GM23338 (cell line): ENCODE data around the gene HPDL. TPM values are rescaled to one million over a fixed set of nuclear protein-coding genes. Genes with fewer than 3 reads are reported as not detected.

ENCODE experiments used
- EZH2 ChIP-seq: fragments of 200-600 bp; sonication (generic); IDR thresholded peaks from one replicate; pipeline ENCODE4 v1.8.0; 2017; ENCODE audit warnings: antibody characterized with exemption, mild to moderate bottlenecking, low read depth; ENCODE audit not compliant: unreplicated experiment
- JUNB ChIP-seq: IDR thresholded peaks from one replicate; pipeline ENCODE4 v1.6.1; 2016; ENCODE audit warnings: antibody characterized with exemption; ENCODE audit not compliant: unreplicated experiment
- POLR2AphosphoS5 ChIP-seq: IDR thresholded peaks from 2 replicates; pipeline ENCODE4 v1.6.1; 2016; ENCODE audit warnings: antibody characterized with exemption, low read depth
- STAT1 ChIP-seq: IDR thresholded peaks from one replicate; pipeline ENCODE4 v1.6.1; 2016; ENCODE audit warnings: antibody characterized with exemption; ENCODE audit not compliant: unreplicated experiment
- ZNF114 ChIP-seq: fragments of 250-450 bp; sonication (Bioruptor Pico); IDR thresholded peaks from 2 replicates; pipeline ENCODE4 v1.5.0; 2020; ENCODE audit warnings: mild to moderate bottlenecking, moderate library complexity
- ZNF331 ChIP-seq: fragments of 250-450 bp; sonication (Bioruptor Pico); IDR thresholded peaks from 2 replicates; pipeline ENCODE4 v1.5.0; 2020; ENCODE audit warnings: low read depth, mild to moderate bottlenecking, moderate library complexity
- polyA plus RNA-seq: library from polyadenylated mRNA; unstranded; fragments of >200 nt; fragmentation: Nextera tagmentation; extraction: Ambion mirVana; gene quantifications from 2 replicates; pipeline ENCODE4 v1.2.1, GENCODE V29; 2016
- total RNA-seq: library from RNA; depleted of rRNA; stranded (reverse); fragments of >200 nt; shearing (Covaris generic); gene quantifications from 2 replicates; pipeline ENCODE4 v1.2.3, GENCODE V29; 2014
- TF ChIP-seq, protein P1 (sequence below): fragments of 250-450 bp; sonication (Bioruptor Pico); IDR thresholded peaks from 2 replicates; pipeline ENCODE4 v1.5.0; 2020; ENCODE audit warnings: mild to moderate bottlenecking, moderate library complexity
- TF ChIP-seq, protein P2 (sequence below), 2 experiments: fragments of 200-600 bp in 1 of 2; sonication (generic) in 1 of 2; conservative IDR thresholded peaks; 2 replicates each; pipeline versions ENCODE4 v1.5.1 to v1.6.1; 2016 to 2017; ENCODE audit warnings: antibody characterized with exemption in 2 of 2, low read depth in 2 of 2, mild to moderate bottlenecking in 2 of 2, moderate library complexity in 1 of 2
- TF ChIP-seq, protein P3 (sequence below): IDR thresholded peaks from one replicate; pipeline ENCODE4 v1.6.1; 2018; ENCODE audit warnings: antibody characterized with exemption; ENCODE audit not compliant: unreplicated experiment

The HPDL gene
- total and polyA plus RNA-seq, 2 experiments from 2014 or later: 36.5 to 82.1 TPM

DNA sequence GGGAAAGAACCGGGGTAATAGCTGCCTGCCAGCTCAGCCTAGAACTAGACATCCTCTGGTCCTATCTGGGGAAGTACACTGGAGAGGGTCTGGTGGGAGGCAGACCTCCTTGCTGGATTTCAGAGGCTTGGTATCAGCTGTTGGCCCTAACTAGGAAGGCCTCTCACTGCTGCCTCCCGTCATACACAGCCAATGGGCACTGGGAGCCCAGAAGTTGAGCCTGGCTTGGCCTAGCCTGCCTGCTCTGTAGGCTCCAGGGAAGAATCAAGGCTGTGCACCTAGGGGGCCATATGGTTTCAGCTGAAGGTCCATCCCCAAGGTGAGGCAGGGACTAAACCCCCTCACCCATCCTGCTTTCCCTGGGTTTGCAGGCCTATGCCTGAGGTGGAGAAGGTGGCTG lies 17.8 kb downstream of the HPDL start (continued):
- TF ChIP-seq, protein P1, sequence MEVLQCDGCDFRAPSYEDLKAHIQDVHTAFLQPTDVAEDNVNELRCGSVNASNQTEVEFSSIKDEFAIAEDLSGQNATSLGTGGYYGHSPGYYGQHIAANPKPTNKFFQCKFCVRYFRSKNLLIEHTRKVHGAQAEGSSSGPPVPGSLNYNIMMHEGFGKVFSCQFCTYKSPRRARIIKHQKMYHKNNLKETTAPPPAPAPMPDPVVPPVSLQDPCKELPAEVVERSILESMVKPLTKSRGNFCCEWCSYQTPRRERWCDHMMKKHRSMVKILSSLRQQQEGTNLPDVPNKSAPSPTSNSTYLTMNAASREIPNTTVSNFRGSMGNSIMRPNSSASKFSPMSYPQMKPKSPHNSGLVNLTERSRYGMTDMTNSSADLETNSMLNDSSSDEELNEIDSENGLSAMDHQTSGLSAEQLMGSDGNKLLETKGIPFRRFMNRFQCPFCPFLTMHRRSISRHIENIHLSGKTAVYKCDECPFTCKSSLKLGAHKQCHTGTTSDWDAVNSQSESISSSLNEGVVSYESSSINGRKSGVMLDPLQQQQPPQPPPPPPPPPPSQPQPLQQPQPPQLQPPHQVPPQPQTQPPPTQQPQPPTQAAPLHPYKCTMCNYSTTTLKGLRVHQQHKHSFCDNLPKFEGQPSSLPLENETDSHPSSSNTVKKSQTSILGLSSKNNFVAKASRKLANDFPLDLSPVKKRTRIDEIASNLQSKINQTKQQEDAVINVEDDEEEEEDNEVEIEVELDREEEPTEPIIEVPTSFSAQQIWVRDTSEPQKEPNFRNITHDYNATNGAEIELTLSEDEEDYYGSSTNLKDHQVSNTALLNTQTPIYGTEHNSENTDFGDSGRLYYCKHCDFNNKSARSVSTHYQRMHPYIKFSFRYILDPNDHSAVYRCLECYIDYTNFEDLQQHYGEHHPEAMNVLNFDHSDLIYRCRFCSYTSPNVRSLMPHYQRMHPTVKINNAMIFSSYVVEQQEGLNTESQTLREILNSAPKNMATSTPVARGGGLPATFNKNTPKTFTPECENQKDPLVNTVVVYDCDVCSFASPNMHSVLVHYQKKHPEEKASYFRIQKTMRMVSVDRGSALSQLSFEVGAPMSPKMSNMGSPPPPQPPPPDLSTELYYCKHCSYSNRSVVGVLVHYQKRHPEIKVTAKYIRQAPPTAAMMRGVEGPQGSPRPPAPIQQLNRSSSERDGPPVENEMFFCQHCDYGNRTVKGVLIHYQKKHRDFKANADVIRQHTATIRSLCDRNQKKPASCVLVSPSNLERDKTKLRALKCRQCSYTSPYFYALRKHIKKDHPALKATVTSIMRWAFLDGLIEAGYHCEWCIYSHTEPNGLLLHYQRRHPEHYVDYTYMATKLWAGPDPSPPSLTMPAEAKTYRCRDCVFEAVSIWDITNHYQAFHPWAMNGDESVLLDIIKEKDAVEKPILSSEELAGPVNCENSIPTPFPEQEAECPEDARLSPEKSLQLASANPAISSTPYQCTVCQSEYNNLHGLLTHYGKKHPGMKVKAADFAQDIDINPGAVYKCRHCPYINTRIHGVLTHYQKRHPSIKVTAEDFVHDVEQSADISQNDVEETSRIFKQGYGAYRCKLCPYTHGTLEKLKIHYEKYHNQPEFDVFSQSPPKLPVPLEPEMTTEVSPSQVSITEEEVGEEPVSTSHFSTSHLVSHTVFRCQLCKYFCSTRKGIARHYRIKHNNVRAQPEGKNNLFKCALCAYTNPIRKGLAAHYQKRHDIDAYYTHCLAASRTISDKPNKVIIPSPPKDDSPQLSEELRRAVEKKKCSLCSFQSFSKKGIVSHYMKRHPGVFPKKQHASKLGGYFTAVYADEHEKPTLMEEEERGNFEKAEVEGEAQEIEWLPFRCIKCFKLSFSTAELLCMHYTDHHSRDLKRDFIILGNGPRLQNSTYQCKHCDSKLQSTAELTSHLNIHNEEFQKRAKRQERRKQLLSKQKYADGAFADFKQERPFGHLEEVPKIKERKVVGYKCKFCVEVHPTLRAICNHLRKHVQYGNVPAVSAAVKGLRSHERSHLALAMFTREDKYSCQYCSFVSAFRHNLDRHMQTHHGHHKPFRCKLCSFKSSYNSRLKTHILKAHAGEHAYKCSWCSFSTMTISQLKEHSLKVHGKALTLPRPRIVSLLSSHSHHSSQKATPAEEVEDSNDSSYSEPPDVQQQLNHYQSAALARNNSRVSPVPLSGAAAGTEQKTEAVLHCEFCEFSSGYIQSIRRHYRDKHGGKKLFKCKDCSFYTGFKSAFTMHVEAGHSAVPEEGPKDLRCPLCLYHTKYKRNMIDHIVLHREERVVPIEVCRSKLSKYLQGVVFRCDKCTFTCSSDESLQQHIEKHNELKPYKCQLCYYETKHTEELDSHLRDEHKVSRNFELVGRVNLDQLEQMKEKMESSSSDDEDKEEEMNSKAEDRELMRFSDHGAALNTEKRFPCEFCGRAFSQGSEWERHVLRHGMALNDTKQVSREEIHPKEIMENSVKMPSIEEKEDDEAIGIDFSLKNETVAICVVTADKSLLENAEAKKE (CRISPR knock-in tag): no peak
- TF ChIP-seq ZNF331 (no peak), STAT1 (no peak), ZNF114 (no peak), JUNB (no peak), POLR2AphosphoS5 (no peak), EZH2 (no peak)
- TF ChIP-seq, protein P2, sequence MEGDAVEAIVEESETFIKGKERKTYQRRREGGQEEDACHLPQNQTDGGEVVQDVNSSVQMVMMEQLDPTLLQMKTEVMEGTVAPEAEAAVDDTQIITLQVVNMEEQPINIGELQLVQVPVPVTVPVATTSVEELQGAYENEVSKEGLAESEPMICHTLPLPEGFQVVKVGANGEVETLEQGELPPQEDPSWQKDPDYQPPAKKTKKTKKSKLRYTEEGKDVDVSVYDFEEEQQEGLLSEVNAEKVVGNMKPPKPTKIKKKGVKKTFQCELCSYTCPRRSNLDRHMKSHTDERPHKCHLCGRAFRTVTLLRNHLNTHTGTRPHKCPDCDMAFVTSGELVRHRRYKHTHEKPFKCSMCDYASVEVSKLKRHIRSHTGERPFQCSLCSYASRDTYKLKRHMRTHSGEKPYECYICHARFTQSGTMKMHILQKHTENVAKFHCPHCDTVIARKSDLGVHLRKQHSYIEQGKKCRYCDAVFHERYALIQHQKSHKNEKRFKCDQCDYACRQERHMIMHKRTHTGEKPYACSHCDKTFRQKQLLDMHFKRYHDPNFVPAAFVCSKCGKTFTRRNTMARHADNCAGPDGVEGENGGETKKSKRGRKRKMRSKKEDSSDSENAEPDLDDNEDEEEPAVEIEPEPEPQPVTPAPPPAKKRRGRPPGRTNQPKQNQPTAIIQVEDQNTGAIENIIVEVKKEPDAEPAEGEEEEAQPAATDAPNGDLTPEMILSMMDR (conservative IDR thresholded peaks at IDR 0.05; ENCODE audit: low read depth in 2 of 2): no peak
- TF ChIP-seq, protein P3, sequence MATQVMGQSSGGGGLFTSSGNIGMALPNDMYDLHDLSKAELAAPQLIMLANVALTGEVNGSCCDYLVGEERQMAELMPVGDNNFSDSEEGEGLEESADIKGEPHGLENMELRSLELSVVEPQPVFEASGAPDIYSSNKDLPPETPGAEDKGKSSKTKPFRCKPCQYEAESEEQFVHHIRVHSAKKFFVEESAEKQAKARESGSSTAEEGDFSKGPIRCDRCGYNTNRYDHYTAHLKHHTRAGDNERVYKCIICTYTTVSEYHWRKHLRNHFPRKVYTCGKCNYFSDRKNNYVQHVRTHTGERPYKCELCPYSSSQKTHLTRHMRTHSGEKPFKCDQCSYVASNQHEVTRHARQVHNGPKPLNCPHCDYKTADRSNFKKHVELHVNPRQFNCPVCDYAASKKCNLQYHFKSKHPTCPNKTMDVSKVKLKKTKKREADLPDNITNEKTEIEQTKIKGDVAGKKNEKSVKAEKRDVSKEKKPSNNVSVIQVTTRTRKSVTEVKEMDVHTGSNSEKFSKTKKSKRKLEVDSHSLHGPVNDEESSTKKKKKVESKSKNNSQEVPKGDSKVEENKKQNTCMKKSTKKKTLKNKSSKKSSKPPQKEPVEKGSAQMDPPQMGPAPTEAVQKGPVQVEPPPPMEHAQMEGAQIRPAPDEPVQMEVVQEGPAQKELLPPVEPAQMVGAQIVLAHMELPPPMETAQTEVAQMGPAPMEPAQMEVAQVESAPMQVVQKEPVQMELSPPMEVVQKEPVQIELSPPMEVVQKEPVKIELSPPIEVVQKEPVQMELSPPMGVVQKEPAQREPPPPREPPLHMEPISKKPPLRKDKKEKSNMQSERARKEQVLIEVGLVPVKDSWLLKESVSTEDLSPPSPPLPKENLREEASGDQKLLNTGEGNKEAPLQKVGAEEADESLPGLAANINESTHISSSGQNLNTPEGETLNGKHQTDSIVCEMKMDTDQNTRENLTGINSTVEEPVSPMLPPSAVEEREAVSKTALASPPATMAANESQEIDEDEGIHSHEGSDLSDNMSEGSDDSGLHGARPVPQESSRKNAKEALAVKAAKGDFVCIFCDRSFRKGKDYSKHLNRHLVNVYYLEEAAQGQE: no peak
